ENCODE data around the gene USH1C.

DNA sequence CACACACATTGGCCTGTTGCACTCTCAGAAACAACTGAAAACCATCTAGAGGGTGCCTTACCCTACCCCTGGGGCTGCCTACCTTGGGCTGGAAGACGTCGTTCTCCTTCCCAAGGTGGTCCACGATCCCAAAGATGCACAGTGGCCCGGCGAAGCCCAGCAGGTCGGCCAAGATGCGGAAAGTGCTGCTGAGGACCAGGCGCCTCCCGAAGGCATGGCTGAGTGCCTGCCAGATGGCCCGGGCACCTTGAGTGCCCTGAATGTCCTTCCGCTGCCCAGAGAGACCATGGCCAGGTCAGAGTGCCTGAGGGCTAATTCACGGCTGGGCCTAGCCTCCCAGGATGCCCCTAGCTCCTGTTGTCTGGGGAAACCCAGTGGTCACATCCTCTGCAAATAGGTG is 83.8 kb downstream of the USH1C start:
- TF ChIP-seq POLR2A (IDR thresholded peaks at IDR 0.05) (no peak), POLR2AphosphoS5 (IDR thresholded peaks at IDR 0.05) (no peak)
- TF ChIP-seq, protein P1, sequence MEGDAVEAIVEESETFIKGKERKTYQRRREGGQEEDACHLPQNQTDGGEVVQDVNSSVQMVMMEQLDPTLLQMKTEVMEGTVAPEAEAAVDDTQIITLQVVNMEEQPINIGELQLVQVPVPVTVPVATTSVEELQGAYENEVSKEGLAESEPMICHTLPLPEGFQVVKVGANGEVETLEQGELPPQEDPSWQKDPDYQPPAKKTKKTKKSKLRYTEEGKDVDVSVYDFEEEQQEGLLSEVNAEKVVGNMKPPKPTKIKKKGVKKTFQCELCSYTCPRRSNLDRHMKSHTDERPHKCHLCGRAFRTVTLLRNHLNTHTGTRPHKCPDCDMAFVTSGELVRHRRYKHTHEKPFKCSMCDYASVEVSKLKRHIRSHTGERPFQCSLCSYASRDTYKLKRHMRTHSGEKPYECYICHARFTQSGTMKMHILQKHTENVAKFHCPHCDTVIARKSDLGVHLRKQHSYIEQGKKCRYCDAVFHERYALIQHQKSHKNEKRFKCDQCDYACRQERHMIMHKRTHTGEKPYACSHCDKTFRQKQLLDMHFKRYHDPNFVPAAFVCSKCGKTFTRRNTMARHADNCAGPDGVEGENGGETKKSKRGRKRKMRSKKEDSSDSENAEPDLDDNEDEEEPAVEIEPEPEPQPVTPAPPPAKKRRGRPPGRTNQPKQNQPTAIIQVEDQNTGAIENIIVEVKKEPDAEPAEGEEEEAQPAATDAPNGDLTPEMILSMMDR (IDR thresholded peaks at IDR 0.05): no peak

Data from prostate gland (tissue), 2 donors.